GM21576 (cell line): ENCODE measurements around the gene MSTN.

ENCODE experiments used
- ATAC-seq: cut with Tn5 transposase; IDR thresholded peaks from one replicate; pipeline ENCODE4 v1.9.1; 2021; ENCODE audit warnings: mild to moderate bottlenecking, moderate library complexity; ENCODE audit not compliant: unreplicated experiment

The MSTN gene

DNA sequence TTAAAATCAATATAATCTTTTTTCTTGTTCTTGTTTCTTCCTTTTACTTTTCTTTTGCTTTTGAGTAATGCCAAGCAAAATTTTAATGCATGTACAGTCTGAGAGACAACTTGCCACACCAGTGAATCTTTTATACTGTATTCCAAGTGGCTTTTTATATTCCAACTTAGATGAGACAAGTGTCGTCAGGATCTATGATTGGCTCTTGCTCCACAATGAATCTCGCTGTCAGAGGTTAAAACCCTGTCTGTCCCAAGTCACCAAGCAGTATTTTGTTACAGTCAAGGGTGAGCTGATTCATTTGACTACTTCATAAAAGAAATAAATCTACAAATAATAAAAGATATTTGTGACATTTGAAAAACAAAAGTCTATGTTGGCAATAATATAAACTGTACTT is at the start of gene MSTN:
Gene MSTN, minus strand, starts transcription at position 129 of the 400 bp plus-strand sequence. CDS start 133 bp downstream, outside the sequence.
- ATAC-seq = no peak

DNA sequence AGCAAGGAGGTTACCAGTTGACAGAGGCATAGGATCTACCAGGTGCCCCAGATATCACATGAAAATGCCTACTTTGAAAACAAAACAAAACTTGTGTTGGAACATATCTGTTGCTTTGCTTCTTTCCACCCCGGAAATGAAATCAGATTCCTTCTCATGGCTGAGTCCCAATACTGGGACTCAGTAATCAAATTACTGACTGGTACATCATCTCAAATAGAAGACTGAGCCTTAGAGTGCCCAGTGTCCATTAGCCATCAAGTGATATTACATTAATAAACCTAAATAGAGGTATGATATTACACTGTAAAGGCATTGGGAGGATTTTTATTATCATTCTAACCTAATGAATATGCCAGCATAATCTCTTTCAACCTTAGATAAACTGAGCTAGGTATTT is 48.6 kb upstream of the MSTN start:
- ATAC-seq = no peak

DNA sequence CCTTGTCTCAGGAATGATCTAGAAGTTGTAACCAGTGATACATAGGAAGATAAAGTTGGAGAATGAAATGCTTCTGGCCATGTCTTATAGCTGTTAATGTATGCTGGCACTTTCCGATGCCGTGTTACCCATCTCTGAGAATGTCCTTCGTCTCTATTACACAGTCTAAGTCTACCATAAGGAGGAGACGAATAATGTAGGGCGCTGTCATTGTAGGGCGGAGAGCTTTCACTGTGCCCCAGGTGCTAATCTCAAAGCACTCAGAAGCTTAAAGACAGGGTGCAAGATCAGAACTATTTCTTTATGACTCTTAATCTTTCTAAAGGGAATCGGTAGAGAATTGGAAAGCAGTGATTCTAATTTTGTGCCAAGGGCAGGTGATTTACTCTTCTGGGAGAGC is 48.2 kb upstream of the MSTN start:
- ATAC-seq = no peak

DNA sequence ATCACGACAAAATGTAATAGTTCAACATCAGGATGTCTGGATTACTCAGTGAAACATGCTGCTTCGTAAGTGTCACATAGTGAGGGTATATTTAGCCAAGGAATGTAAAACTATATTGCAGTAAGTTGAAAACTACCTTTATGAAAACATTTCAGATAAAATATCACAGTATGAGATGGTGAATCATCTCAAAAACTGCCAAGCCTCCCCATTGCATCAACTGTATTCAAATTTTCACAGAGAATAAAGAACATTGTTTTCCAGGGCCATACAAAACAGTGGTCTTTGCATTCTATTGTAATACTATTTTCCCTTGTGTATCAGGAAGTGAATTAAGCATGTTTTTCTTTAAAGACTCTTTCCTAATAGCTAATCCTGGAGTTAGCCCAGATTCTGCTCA is 47.6 kb upstream of the MSTN start:
- ATAC-seq = no peak

DNA sequence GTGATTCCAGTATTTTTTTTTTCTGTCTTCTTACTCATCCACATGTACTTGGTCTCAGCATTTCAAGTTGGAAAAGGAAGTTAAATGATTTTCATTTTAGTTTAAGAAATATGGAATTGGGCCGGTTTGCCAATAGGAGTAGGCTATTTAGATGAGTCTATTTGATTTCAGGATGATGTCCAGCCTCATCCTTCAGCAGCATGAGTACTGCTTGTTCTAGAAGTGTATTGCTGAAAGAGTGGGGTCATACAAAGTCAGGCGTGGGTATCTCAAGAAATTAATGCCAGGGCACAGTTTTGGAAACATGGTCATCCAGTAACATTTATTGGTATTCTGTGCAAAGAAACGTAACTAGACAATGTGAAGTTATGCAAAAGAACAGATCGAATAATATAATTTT is 44.9 kb upstream of the MSTN start:
- ATAC-seq = no peak

DNA sequence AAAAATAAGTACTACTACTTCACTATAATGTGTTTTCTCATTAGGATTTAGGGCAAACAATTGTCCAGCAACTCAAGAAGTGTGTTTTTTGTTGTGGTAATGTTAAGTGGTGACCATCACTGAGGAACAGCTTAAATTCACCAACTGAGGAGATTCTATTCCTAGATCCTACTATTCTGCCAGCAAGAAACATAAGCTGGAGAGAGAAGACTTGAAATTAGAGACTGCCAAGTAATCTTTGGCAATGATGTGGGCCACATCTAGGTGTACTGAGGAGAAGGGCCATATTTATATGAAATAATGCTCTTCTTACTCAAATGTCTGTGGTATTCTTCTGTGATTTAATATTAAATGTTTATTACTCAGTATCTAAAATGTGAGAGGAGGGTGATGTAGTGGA is 44.3 kb upstream of the MSTN start:
- ATAC-seq = no peak

DNA sequence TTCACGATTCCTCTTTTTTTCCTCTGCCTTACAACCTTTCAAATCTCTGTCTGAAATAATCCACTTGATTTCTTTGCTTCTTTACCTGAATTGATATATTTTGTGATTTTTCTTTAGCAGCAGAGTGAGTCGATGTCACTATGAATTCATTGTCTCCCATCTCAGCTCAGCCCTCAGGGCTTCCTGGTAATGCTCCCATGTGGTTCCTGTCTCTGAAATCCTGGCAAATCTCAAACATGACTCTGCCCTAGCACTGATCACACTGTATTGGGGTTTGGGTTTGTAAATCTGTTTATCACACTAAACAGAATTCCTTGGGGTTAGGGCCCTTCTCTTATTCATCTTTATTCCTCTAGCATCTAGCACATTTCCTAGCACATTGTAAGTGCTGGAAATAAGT is 43.0 kb upstream of the MSTN start:
- no peak for ATAC-seq

DNA sequence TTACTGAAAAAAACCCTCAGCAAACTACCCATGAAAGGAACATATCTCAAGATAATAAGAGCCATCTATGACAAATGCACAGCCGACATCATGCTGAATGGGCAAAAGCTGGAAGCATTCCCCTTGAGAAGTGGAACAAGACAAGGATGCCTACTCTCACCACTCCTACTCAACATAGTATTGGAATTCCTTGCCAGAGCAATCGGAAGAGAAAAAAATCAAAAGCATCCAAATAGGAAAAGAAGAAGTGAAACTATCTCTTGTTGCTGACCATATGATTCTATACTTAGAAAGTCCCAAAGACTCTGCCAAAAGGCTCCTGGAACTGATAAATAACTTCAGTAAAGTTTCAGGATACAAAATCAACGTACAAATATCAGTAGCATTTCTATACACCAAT is 40.6 kb upstream of the MSTN start:
- no peak for ATAC-seq

DNA sequence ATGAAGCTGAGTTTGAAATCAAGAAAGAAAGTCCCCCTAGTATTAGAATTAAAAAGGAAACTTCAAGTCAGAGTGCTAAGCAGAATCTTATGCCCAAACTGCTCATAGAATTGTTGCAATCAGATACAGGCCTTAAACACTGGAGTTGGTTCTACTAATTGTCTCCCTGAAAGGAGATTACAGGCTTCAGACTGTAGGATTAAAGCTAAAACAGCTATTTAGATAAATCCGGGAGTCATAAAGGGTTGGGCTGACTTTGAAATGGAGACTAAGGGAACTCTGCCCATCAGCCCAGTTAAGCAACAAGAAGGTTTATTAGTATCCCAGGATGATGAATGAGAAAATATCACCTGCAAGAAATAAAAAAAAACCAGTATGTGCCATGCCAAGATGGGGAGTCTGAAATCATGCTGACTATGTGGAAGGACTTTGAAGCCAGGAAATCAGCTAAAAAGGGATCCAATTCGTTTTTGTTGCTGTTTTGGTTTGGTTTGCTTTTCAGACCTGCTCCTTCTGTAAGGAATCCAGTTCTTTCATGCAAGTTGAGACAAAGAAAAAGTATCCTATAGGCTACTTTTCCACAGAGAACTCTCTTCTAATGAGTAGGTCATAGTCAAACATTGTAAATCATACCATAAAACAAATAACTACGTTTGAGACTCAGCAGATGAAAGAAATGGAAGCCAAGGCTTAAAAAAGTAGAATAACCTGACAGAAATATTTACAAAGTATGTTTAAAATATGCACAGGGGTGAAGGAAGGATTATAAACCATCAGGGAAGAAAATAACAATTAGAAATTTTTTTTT is 37.6 kb upstream of the MSTN start:
- ATAC-seq = no peak

DNA sequence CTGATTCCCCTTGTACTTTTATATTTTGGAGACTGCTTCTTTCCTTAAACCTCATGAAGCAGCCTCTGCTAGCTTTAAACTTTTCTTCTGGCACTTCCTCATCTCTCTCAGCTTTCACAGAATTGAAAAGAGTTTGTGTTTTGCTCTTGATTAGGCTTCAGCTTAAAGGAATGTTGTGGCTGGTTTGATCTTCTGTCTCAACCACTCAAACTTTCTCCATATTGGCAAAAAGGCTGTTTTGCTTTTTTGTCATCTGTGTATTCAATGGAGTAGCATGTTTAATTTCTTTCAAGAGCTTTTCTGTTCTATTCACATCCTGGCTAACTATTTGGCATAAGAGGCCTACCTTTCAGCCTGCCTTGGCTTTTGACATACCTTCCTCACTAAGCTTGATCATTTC is 36.3 kb upstream of the MSTN start:
- no peak for ATAC-seq

DNA sequence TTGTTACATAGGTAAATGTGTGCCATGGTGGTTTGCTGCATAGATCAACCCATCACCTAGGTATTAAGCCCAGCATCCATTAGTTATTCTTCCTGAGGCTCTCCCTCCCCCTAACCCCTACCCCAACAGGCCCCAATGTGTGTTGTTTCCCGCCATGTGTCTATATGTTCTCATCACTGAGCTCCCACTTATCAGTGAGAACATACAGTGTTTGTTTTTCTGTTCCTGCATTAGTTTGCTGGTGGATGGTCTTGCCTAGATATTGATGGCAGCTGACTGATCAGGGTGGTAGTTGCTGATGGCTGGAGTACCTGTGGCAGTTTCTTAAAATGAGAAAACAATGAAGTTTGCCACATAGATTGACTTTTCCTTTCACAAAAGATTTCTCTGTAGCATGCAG is 34.6 kb upstream of the MSTN start:
- no peak for ATAC-seq

DNA sequence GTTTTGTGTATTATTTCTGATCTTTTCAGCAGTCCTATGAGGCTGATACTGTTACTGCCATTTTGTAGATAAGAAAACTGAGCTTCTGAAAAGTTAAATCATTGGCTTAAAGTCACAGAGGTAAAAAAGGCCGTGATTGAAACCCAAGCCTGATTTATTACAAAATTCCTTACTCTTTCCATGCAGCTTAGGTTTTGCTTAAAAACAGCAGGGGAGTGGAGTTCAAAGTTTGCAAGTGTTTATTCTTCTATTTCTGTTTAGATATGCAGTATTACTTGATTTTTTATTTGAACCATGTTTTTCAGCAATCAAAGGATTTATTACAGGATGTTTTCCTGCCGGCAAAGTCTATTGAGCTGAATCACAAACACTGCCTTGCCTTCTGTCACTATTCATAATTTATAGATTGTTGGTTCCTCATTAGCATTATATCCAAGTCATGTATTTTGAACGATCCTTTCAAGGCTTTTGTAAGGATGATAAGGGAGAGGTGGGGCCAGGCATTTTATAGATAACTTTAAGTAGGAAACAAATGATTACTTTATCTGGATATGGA is 31.9 kb upstream of the MSTN start:
- ATAC-seq = no peak

DNA sequence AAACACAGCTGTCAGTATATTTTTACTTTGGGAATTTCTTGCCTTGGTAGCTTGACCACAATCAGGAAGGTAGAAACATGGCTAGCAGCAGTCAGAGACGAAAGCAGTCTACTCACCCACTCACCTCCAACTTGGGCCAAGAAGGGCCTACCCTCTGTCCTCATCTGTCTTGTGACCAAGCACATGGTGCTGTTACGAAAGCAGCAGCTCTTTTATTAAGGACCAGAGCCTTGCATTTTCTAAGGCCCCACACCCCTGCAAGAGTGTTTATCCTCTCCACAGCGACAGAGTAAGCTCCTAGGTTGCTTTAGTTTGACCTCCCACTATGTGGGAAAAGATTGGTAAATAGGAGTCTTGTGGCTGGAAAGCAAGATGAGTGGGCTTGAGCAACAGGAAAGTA is 31.3 kb upstream of the MSTN start:
- ATAC-seq = no peak

DNA sequence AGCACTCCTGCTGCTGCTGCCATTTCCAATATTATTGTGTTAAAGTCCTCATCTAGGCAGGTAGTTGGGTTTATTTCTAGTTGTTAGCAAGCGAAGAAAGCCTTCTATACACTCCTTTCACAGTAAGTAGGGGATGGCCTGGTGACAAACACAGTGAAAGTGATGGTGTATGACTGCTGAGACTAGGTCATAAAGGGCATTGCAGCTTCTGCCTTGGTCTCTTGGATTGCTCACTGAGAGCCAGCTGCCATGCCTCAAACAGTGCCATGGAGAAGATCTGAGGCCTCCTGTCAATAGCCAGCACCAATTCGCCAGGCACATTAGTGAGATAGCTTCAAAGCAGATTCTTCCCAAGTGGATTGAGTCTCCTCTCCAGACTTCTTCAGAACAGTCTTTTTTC is 27.6 kb upstream of the MSTN start:
- no peak for ATAC-seq

DNA sequence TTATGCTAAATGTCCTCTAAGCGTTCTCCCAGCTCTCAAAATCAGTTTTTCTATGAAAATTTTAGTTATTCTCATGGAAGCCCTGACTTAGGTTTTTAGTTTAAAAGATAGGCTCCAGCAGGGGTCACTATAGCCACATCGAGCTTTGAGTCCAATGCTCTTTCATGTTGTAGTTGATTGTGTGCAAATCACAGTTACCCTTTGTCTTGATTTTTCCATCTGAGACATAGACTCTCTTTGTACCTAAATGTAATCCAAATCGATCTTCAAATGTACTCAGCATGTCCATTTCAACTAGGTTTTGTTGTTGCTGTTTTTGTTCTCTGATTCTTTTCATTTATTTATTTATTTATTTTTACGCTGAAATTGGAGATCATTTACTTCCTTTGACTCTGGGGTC is 26.4 kb upstream of the MSTN start:
- ATAC-seq = no peak

DNA sequence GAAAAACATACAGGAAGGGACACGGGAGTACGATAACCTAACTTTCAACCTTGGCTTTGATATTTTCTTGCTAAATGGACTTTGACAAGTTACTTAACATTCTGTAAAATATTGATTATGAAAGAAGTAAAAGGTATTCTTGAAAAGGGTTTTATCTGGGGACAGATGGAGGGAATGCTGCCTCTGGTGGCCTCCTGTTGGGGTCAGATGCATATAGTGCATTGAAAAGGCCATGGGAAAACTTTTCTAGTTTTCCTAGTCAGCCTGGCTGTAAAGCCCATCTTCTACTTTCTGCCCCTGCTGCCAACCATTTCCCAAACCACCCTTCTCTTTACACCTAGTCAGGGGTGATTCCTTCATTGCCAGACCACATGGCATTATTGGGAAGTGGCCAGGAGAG is 22.2 kb upstream of the MSTN start:
- ATAC-seq = no peak

DNA sequence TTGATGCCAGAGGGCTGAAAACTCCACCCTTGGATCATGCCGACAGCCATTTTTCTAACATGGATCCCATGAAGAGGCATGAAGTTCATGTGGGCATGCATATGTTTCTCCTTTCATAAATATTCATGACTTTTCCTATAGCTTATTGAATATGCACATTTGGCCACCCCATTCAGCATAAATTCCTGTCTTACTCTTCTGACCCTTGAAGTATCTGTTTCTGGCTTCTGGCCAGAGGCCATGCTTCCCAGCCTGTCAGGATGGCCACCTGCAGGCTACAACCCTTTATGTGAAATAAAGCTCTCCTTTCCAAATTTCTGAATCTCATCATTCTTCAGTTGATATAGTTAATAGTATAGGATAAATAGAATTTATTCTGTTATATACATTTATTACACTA is 19.6 kb upstream of the MSTN start:
- no peak for ATAC-seq

DNA sequence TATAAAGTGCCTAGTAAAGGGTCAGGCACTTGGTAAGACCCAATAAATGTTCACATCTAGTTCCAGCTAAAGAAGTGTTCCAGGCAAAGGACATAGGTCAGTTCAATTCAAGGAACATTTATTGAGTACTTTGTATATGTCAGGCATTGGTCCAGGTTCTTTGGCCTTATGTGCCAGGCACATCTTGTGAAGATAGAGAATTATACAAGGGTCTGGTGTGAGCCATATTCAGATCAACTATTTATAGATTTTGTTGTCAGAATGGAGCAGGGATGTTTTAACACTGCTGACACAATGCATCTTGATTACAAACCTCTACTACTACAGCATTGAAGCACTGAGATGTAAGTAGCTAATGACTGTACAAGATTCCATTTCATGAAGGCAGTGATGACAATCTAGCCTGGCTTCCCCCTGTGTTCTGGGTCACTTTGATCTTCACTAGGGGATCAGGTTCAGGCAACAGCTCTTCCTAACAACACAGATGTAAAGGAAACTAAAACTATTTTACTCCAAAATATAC is 18.1 kb upstream of the MSTN start:
- ATAC-seq = no peak

DNA sequence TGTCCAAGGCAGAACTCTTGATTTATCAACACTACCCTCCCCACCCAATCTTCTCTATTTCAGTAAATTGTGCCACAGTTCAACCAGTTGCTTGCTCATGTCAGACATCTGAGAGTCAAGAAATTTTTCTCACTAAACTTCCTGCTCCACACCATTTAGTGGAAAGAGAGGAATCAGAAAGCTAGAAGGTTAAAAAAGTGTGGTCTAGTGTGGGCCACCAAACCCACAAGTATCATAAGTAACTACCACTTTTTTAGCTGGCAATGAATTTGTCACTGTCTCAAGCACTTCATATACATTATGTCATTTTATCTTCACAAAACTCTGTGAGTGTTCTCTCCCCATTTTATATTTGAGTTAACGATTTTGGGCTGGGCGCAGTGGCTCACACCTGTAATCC is 16.6 kb upstream of the MSTN start:
- ATAC-seq = no peak

DNA sequence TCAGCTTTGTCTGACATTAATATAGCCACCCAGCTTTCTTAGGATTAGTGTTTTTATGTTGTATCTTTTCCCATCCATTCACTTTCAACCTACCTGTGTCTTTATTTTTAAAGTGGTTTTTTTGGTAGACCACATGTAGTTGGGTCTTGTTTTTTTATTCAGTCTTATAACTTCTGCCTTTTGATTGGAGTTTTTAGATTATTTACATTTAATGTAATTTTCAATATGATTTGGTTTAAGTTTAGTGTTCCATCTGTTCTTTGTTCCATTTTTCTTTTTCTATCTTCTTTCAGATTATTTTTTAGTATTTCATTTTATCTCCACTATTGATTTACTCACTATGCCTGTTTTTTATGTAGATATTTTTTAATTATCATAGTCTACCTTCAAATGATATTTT is 13.1 kb upstream of the MSTN start:
- ATAC-seq = no peak

DNA sequence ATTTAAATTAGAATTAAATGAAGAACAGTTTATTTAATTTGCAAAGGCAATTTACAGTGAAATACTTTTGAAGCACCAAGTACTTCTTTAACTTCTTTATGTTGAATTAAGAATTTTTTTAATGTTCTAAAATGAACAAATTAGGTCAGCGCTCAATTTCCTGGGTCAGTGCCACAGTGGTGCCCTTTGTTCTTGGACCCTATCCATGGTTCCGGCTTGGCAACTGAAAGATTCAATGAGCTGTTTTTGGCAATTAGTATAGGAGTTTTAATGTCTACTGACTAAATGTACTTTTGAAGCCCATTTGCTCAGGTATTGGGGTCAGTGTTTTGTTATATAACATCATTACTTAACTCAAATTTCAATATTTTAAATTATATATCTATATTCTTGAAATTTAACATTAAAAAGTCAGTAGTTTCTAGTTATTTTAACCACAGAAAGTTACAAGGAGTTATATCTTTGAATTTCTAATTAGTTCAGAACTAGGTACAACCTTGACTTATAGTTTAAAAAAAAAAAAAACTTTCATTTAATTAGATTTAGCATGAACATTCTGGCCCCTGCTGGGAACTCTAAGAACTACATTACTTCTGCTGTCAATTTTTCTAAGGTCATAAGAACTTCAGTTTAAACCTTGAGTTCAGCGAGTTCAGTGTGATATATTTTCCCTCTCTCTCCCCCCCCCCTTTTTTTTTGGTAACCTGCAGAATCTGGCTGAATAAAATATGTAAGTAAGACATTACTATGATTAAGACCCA is 7.6 kb upstream of the MSTN start:
- ATAC-seq = peak; percentile 66

DNA sequence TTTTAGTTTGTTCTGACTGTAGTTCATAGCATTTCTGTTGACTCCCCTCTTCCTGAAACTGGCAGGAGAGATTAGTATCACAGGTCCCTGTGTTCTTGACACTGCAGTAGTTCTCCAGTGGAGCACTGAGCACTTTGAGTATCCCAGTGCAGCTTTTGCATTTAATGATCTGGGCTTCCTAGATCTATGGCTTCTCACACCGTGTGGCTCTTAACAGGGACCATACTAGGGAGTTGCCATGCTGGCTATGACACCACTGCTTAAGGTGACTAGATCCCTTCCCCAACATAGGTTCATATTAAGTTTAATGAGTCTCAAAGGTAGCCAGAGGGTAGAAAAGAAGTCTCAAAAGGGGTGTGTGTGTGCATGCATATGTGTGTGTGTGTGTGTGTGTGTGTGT is 6.2 kb upstream of the MSTN start:
- ATAC-seq = no peak
